Measurements from ENCODE around the gene SPTBN1. TPM values are rescaled to one million over a fixed set of nuclear protein-coding genes. Genes with fewer than 3 reads are reported as not detected.

Gene SPTBN1
- total and polyA plus RNA-seq, 9 of the 15 experiments (the other 6 are each of a cell fraction or from before 2014, with no cell fraction given) = 8.9 to 66.8 (median 31.4) TPM

DNA sequence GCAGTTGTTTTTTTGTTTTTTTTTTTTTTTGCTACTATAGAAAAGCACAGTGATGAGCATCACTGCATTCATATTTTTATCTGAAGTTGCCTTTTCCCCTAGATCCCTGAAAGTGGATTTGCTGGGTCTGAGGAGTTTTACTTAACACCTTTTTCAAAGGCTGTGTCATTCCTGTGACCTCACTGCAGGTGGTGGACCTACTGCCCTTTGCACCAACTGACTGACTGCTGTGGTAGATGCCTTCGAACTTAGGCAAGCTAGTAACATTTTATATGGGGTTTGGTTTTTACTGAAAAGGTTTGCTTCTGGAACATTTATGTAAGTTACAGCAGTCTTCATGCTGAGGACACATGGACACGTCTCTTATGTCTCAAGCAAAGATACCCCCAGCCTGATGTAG, 36.2 kb downstream of the SPTBN1 start:
- no peaks in the 10 kb centered on the region for H3K9me3 ChIP-seq (replicated peaks; ENCODE audit: control insufficient read depth, insufficient read depth, low read depth, low read length)
- H3K4me2 ChIP-seq (ENCODE audit: insufficient read depth, low read length) = no peak overlapping the region
- no peak for ATAC-seq
- DNase-seq (ENCODE audit: extremely low read depth in 1 of 4, low spot score in 3 of 4) = no peak
- no peaks in the 10 kb centered on the region for H3K9me1 ChIP-seq (ENCODE audit: control insufficient read depth, insufficient read depth, low read length)
- in situ Hi-C loops (cut with MboI) (no loop called here), intact Hi-C loops (cut with micrococcal nuclease) (no loop called here)
- H3K9ac ChIP-seq (ENCODE audit: insufficient read depth in 1 of 2, low read depth in 2 of 2, low read length in 2 of 2) = no peak overlapping the region
- H2AFZ ChIP-seq (ENCODE audit: low read depth, low read length) = no peak overlapping the region
- no peak overlapping the region for H3K27ac ChIP-seq (ENCODE audit: extremely low read depth, low read depth, low read length)
- no peaks in the 10 kb centered on the region for H4K20me1 ChIP-seq (replicated peaks; ENCODE audit: control insufficient read depth, insufficient read depth, low read length)
- POLR2A ChIA-PET = no interaction called here
- H3K4me3 ChIP-seq = no peak overlapping the region
- no peaks in the 10 kb centered on the region for H3K4me1 ChIP-seq (replicated peaks in 1 of 2; ENCODE audit: control insufficient read depth in 2 of 2, insufficient read depth in 2 of 2, low read length in 2 of 2)
- no peaks in the 10 kb centered on the region for H3K36me3 ChIP-seq (ENCODE audit: control insufficient read depth, insufficient read depth, low read length)
- FAIRE-seq = no peak
- CTCF ChIA-PET (ENCODE audit: low intra/inter-chr PET ratio) = no interaction called here
- no TSS peak for BruUV-seq (replicated peaks)
- 10% methylated on average over 2 of the region's 2 CpGs for WGBS (ENCODE audit: insufficient coverage, low coverage, missing lambda C conversion rate)
- no peaks in the 10 kb centered on the region for H3K79me2 ChIP-seq (ENCODE audit: control insufficient read depth, insufficient read depth, low read length)
- no peaks in the 10 kb centered on the region; a peak in 1 of 5 replicates for H3K27me3 ChIP-seq (ENCODE audit: control insufficient read depth in 2 of 2, insufficient read depth in 2 of 2, low read length in 2 of 2)
- TF ChIP-seq, protein P1, sequence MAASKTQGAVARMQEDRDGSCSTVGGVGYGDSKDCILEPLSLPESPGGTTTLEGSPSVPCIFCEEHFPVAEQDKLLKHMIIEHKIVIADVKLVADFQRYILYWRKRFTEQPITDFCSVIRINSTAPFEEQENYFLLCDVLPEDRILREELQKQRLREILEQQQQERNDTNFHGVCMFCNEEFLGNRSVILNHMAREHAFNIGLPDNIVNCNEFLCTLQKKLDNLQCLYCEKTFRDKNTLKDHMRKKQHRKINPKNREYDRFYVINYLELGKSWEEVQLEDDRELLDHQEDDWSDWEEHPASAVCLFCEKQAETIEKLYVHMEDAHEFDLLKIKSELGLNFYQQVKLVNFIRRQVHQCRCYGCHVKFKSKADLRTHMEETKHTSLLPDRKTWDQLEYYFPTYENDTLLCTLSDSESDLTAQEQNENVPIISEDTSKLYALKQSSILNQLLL (CRISPR knock-in tag; IDR thresholded peaks at IDR 0.05; ENCODE audit: borderline replicate concordance) = no peak
- TF ChIP-seq, protein P2, sequence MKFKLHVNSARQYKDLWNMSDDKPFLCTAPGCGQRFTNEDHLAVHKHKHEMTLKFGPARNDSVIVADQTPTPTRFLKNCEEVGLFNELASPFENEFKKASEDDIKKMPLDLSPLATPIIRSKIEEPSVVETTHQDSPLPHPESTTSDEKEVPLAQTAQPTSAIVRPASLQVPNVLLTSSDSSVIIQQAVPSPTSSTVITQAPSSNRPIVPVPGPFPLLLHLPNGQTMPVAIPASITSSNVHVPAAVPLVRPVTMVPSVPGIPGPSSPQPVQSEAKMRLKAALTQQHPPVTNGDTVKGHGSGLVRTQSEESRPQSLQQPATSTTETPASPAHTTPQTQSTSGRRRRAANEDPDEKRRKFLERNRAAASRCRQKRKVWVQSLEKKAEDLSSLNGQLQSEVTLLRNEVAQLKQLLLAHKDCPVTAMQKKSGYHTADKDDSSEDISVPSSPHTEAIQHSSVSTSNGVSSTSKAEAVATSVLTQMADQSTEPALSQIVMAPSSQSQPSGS (CRISPR knock-in tag; IDR thresholded peaks at IDR 0.05) = no peak
- no peak for TF ChIP-seq MIER1 (IDR thresholded peaks at IDR 0.05; ENCODE audit: low read depth)
- no peak for TF ChIP-seq ELF1 (tag; IDR thresholded peaks at IDR 0.05)
- TF ChIP-seq GATAD2B (IDR thresholded peaks at IDR 0.05; ENCODE audit: borderline replicate concordance) = no peak
- TF ChIP-seq FOXJ3 (CRISPR knock-in tag; IDR thresholded peaks at IDR 0.05) = no peak
- TF ChIP-seq, protein P3, sequence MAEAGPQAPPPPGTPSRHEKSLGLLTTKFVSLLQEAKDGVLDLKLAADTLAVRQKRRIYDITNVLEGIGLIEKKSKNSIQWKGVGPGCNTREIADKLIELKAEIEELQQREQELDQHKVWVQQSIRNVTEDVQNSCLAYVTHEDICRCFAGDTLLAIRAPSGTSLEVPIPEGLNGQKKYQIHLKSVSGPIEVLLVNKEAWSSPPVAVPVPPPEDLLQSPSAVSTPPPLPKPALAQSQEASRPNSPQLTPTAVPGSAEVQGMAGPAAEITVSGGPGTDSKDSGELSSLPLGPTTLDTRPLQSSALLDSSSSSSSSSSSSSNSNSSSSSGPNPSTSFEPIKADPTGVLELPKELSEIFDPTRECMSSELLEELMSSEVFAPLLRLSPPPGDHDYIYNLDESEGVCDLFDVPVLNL (CRISPR knock-in tag; IDR thresholded peaks at IDR 0.05; ENCODE audit: low read depth) = no peak
- no peak for TF ChIP-seq MTA1 (IDR thresholded peaks at IDR 0.05; ENCODE audit: borderline replicate concordance)
- TF ChIP-seq NBN (IDR thresholded peaks at IDR 0.05; ENCODE audit: low read depth) = no peak
- TF ChIP-seq ZBED1 (IDR thresholded peaks at IDR 0.05) = no peak
- TF ChIP-seq, protein P4, sequence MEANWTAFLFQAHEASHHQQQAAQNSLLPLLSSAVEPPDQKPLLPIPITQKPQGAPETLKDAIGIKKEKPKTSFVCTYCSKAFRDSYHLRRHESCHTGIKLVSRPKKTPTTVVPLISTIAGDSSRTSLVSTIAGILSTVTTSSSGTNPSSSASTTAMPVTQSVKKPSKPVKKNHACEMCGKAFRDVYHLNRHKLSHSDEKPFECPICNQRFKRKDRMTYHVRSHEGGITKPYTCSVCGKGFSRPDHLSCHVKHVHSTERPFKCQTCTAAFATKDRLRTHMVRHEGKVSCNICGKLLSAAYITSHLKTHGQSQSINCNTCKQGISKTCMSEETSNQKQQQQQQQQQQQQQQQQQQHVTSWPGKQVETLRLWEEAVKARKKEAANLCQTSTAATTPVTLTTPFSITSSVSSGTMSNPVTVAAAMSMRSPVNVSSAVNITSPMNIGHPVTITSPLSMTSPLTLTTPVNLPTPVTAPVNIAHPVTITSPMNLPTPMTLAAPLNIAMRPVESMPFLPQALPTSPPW (CRISPR knock-in tag; IDR thresholded peaks at IDR 0.05) = no peak
- TF ChIP-seq, protein P5, sequence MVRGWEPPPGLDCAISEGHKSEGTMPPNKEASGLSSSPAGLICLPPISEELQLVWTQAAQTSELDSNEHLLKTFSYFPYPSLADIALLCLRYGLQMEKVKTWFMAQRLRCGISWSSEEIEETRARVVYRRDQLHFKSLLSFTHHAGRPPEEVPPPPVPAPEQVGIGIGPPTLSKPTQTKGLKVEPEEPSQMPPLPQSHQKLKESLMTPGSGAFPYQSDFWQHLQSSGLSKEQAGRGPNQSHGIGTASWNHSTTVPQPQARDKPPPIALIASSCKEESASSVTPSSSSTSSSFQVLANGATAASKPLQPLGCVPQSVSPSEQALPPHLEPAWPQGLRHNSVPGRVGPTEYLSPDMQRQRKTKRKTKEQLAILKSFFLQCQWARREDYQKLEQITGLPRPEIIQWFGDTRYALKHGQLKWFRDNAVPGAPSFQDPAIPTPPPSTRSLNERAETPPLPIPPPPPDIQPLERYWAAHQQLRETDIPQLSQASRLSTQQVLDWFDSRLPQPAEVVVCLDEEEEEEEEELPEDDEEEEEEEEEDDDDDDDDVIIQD (CRISPR knock-in tag; IDR thresholded peaks at IDR 0.05) = no peak
- TF ChIP-seq NCOA2 (IDR thresholded peaks at IDR 0.05; ENCODE audit: partially characterized antibody in 2 of 2) = no peak
- no peak for TF ChIP-seq ZNF408 (CRISPR knock-in tag; IDR thresholded peaks at IDR 0.05; ENCODE audit: low read depth)
- TF ChIP-seq ZNF184 (CRISPR knock-in tag; IDR thresholded peaks at IDR 0.05) = no peak
- no peak for TF ChIP-seq MAFK (IDR thresholded peaks at IDR 0.05; ENCODE audit: low read length)

Data from K562 (cell line).